IMR-90 (cell line): Measurements from ENCODE around the gene SMIM12.

Experiments used
- BHLHE40 ChIP-seq: fragments of 150-350 bp; IDR thresholded peaks from 2 replicates; pipeline ENCODE4 v1.6.1; 2016; ENCODE audit warnings: mild to moderate bottlenecking, low read depth, low read length
- CEBPB ChIP-seq: IDR thresholded peaks from 2 replicates; pipeline ENCODE4 v1.6.1; 2012; ENCODE audit warnings: low read depth, low read length, improper control_type of control experiment
- CTCF ChIP-seq: conservative IDR thresholded peaks from 2 replicates; pipeline ENCODE4 v1.5.1; 2012; ENCODE audit warnings: mild to moderate bottlenecking, low read depth, low read length, improper control_type of control experiment
- FOS ChIP-seq: fragments of 150-350 bp; IDR thresholded peaks from 2 replicates; pipeline ENCODE4 v1.6.1; 2016; ENCODE audit warnings: low read depth, low read length
- MAFK ChIP-seq: IDR thresholded peaks from 2 replicates; pipeline ENCODE4 v1.6.1; 2012; ENCODE audit warnings: low read depth, low read length, improper control_type of control experiment
- MAZ ChIP-seq: IDR thresholded peaks from 2 replicates; pipeline ENCODE4 v1.6.1; 2012; ENCODE audit warnings: low read depth, mild to moderate bottlenecking, low read length, improper control_type of control experiment, moderate library complexity, borderline replicate concordance
- MXI1 ChIP-seq: IDR thresholded peaks from 2 replicates; pipeline ENCODE4 v1.6.1; 2012; ENCODE audit warnings: low read depth, mild to moderate bottlenecking, low read length, moderate library complexity, borderline replicate concordance
- POLR2A ChIP-seq: IDR thresholded peaks from 2 replicates; pipeline ENCODE4 v1.6.1; 2012; ENCODE audit warnings: mild to moderate bottlenecking, low read depth, low read length
- RAD21 ChIP-seq: IDR thresholded peaks from 2 replicates; pipeline ENCODE4 v1.6.1; 2012; ENCODE audit warnings: low read length, improper control_type of control experiment
- RFX5 ChIP-seq: IDR thresholded peaks from 2 replicates; pipeline ENCODE4 v1.8.0; 2012; ENCODE audit warnings: low read depth, mild to moderate bottlenecking, low read length, moderate library complexity
- SMC3 ChIP-seq: fragments of 150-350 bp; IDR thresholded peaks from 2 replicates; pipeline ENCODE4 v1.6.1; 2016; ENCODE audit warnings: low read depth, mild to moderate bottlenecking, antibody characterized with exemption, low read length, moderate library complexity
- TF ChIP-seq, protein P1 (sequence below): fragments of 150-350 bp; IDR thresholded peaks from 2 replicates; pipeline ENCODE4 v1.6.1; 2016; ENCODE audit warnings: low read depth, mild to moderate bottlenecking, low read length, moderate library complexity, borderline replicate concordance

DNA sequence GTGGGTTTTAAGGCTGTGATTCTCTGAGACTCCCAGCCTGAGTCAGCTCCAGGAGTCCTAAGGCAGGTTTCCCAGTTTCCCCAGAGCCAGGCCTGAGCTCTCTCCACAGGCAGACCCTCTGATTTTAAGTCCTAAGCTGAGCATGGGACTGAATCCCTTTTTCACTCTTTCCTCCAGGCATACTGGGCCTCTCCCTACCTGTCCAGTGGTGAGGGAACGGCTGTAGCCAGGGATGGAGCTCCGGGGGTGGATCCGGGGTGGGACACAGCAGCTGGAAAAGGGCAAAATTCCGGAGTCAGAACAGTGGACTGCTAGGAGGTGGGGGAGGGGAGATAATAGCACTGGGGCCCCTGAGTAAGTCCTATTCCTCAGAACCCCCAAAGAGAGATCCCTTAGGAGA, 39.9 kb upstream of the SMIM12 start:
- TF ChIP-seq CTCF (no peak), POLR2A (no peak), MXI1 (no peak), MAFK (no peak), FOS (no peak), SMC3 (no peak), RAD21 (no peak), RFX5 (no peak), BHLHE40 (no peak), MAZ (no peak), CEBPB (no peak)
- TF ChIP-seq, protein P1, sequence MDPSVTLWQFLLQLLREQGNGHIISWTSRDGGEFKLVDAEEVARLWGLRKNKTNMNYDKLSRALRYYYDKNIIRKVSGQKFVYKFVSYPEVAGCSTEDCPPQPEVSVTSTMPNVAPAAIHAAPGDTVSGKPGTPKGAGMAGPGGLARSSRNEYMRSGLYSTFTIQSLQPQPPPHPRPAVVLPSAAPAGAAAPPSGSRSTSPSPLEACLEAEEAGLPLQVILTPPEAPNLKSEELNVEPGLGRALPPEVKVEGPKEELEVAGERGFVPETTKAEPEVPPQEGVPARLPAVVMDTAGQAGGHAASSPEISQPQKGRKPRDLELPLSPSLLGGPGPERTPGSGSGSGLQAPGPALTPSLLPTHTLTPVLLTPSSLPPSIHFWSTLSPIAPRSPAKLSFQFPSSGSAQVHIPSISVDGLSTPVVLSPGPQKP = no peak
